ENCODE results near the gene CD2AP.

CD2AP gene

DNA sequence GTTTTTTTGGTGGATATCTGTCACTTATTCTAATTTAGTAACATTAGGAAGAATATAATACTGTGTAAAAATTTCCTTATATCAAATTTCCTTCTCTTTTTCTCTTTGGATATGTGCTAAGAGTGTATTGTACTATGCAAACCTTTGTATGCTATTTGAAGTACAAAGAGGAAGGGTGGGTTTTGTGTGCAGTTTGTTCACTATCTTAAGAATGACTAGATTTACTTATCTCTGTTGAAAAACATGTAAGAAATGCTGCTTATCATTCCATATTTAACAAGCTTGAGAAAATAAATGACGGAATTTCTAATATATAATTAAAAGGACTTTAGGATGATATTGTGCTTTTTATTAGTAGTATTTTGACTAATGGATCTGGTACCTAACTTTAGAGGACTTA lies 13.1 kb downstream of the CD2AP start:
- TF ChIP-seq, protein P1, sequence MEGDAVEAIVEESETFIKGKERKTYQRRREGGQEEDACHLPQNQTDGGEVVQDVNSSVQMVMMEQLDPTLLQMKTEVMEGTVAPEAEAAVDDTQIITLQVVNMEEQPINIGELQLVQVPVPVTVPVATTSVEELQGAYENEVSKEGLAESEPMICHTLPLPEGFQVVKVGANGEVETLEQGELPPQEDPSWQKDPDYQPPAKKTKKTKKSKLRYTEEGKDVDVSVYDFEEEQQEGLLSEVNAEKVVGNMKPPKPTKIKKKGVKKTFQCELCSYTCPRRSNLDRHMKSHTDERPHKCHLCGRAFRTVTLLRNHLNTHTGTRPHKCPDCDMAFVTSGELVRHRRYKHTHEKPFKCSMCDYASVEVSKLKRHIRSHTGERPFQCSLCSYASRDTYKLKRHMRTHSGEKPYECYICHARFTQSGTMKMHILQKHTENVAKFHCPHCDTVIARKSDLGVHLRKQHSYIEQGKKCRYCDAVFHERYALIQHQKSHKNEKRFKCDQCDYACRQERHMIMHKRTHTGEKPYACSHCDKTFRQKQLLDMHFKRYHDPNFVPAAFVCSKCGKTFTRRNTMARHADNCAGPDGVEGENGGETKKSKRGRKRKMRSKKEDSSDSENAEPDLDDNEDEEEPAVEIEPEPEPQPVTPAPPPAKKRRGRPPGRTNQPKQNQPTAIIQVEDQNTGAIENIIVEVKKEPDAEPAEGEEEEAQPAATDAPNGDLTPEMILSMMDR (IDR thresholded peaks at IDR 0.05): no peak

GRCh38 chr6:47492355-47492754 lies 14.8 kb downstream of the CD2AP start:
- TF ChIP-seq, protein P1 (IDR thresholded peaks at IDR 0.05): no peak

DNA sequence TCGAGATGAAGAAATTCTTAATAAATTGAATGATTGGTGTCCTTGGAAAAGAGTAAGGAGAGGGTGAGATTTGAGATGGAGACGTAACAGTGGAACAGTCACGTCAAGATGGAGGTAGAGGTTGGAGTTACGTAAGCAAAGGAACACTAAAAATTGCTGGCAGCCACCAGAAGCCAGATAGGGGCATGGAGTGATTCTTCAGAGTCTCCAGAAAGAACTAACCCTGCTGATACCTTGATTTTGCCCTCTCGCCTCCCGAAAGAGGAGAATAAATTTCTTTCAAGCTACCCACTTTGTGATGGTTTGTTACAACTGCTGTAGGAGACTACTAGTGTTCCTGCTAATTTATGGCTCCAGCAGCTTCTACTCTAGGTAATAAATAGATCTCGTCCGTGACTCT lies 17.6 kb downstream of the CD2AP start:
- TF ChIP-seq, protein P1 (IDR thresholded peaks at IDR 0.05): no peak

- TF ChIP-seq, protein P1 (IDR thresholded peaks at IDR 0.05): no peak
These were observed 18.5 kb downstream of the CD2AP start for GRCh38 chr6:47495954-47496545.

GRCh38 chr6:47496935-47497579 lies 19.5 kb downstream of the CD2AP start:
- TF ChIP-seq, protein P1 (IDR thresholded peaks at IDR 0.05): no peak

DNA sequence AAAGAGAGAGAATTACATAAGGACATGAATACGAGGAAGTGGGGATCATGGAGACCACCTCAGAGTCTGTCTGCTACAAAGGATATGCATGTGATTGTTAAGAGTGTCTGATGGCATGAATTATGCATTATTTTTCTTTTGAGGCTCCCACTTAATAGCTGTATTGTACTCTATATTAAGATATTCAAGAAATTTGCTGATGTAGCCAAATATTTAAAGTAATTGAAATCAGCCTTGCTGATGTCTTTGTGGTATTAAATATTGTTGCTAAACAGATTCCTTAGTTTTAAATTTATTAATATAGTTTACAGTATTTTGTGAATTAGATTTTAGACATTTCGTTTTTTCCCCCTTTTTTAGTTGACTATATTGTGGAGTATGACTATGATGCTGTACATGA lies 25.3 kb downstream of the CD2AP start:
- TF ChIP-seq, protein P1 (IDR thresholded peaks at IDR 0.05): no peak

DNA sequence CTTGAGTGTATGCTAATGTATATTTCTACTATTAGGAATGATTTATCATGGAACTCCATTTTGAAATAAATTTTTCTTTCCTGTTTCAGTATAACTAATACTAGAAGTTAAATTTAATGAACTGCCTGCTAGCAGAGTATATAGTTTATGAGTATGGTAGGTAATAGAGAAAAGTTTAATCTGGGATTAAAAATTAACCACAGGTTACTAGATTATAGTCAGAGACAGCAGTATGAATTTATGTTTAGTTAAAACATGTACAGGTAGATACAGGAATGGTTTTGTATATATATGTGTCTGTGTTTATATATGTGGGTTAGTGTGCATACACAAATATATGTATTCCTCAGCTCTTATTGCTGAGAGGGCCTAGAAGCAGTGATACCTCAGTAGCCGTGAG lies 32.3 kb downstream of the CD2AP start:
- TF ChIP-seq, protein P1 (IDR thresholded peaks at IDR 0.05): no peak

All from LNCAP (cell line).